Rectal smooth muscle tissue (tissue), 1 donor: Measurements from ENCODE around the gene TMEM108.

Source experiments
- H3K27ac ChIP-seq: one replicate; pipeline ENCODE4 v1.7.0; 2013; ENCODE audit warnings: low read depth, low read length, inconsistent platforms
- H3K27me3 ChIP-seq: one replicate; pipeline ENCODE4 v1.7.0; 2013; ENCODE audit warnings: low read length; ENCODE audit not compliant: control insufficient read depth, insufficient read depth
- H3K36me3 ChIP-seq: one replicate; pipeline ENCODE4 v1.7.0; 2013; ENCODE audit warnings: low read length; ENCODE audit not compliant: control insufficient read depth, insufficient read depth
- H3K4me1 ChIP-seq: one replicate; pipeline ENCODE4 v1.7.0; 2013; ENCODE audit warnings: low read length; ENCODE audit not compliant: control insufficient read depth, insufficient read depth
- H3K4me3 ChIP-seq: one replicate; pipeline ENCODE4 v1.7.0; 2013; ENCODE audit warnings: low read length
- H3K9ac ChIP-seq: one replicate; pipeline ENCODE4 v1.7.0; 2013; ENCODE audit warnings: low read length

Gene TMEM108

DNA sequence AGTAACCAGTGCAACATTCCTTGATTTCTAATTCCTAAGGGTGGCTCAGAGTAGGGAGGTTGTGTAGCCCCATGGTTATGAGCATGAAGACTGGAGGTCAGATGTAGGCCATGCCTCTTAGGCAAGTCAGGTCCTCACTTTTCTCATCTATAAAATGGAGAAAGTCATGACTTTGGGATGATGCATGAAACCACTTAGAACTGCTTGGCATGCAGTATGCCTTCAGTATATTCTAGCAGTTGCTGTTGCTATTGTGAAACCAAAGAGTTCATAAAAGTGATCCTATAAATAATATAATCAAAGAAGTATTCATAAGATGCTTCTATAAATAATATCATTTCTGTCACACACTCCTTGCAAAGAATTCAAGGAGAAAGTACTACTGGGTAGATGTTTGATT lies 65.5 kb downstream of the TMEM108 start:
- Histone ChIP-seq H3K27ac (no peak overlapping the region), H3K4me1 (no peaks in the 10 kb centered on the region), H3K36me3 (no peaks in the 10 kb centered on the region), H3K4me3 (no peak overlapping the region), H3K27me3 (no peaks in the 10 kb centered on the region), H3K9ac (no peak overlapping the region)

DNA sequence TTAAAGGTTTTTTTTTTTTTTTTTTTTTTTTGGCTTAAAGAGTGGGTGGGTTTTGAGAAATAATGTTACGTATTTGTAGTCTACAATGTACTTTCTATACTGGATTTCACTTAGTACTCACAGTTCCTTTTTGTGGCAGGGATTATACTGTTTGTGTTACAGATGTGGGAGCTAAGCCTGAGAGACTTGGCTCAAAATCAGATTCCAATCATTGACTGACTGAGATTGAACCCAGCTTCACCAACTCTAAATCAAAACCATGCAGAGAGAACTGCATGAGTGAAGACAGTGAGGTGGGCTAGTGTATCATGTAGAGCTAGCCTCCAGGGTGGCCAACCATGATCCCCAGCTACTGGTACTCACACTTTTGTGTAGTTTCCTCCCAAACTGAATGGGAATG lies 68.0 kb downstream of the TMEM108 start:
- H3K27me3 ChIP-seq: no peaks in the 10 kb centered on the region
- no peak overlapping the region for H3K9ac ChIP-seq
- no peak overlapping the region for H3K4me3 ChIP-seq
- H3K27ac ChIP-seq: no peak overlapping the region
- no peaks in the 10 kb centered on the region for H3K4me1 ChIP-seq
- no peaks in the 10 kb centered on the region for H3K36me3 ChIP-seq

DNA sequence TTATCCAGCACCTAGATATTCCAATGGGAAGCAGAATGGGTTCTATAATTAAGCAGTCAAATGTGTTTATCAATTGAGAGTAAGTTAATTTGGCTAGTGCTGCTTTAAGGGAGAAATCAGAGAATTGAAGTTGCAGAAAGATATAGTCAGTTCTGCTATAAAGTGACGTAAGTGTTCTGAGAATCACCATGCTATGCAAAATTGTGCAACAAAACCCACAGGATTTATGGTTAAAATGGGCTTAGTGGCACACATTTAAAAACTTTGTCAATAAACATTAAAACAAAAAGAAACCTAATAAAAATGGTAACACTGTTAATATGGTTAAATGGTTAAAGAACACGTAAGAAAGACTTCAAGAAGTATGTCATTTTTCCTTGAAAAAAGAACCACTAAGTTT lies 74.5 kb downstream of the TMEM108 start:
- H3K4me1 ChIP-seq: no peaks in the 10 kb centered on the region
- no peaks in the 10 kb centered on the region for H3K36me3 ChIP-seq
- no peaks in the 10 kb centered on the region for H3K27me3 ChIP-seq
- no peak overlapping the region for H3K27ac ChIP-seq
- no peak overlapping the region for H3K4me3 ChIP-seq
- H3K9ac ChIP-seq: no peak overlapping the region

DNA sequence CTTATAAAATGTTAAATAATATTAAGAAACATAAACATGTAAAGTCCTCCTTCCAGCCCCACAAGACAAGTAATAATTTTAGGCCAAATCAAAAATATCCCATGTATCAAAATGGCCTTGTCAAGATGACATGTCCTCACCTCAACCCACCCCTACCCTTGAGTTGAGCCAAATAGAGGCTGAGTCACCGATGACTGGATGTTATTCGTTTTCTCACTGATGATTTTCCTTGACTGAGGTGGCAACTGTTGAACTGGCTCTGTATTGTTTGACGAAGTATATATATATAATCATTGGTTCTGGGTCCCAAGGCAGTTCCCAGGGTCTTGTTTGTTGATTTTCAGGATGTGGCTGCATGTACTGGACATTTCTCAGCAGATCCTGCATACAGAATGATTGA lies 75.3 kb downstream of the TMEM108 start:
- no peaks in the 10 kb centered on the region for H3K27me3 ChIP-seq
- H3K9ac ChIP-seq: no peak overlapping the region
- no peak overlapping the region for H3K4me3 ChIP-seq
- no peaks in the 10 kb centered on the region for H3K4me1 ChIP-seq
- no peak overlapping the region for H3K27ac ChIP-seq
- no peaks in the 10 kb centered on the region for H3K36me3 ChIP-seq

DNA sequence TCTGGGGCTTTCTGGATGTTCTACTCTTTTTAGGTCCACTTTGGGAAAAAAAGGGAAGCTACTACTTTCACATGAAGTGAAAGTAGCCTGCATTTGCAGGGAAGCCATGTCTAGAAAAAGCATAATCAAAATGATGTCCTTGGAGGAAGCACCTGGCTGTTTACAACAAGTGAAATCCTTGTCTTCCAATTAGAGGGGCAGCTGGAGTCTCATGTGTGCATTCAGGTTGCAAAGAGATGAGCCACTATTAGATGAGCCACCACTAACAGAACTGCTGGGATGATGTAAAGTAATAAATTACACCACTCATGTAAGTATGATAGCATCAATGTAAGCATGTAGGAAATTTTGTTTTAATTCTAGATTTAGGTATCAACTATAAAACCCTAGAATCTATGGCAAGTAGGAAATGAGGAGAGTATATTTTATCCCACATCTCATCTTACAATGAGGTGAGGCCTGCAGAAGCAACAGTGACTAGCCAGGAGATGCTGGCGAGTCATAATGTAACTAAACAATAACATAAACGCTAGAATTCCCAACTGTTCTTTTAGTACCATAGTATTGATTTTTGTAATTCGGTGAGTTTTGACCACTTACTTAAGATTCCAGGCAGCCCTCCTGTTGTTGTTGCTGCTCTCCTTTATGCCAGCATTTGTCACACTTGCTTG lies 75.9 kb downstream of the TMEM108 start:
- no peak overlapping the region for H3K27ac ChIP-seq
- no peaks in the 10 kb centered on the region for H3K27me3 ChIP-seq
- no peak overlapping the region for H3K4me3 ChIP-seq
- no peak overlapping the region for H3K9ac ChIP-seq
- H3K4me1 ChIP-seq: no peaks in the 10 kb centered on the region
- no peaks in the 10 kb centered on the region for H3K36me3 ChIP-seq

DNA sequence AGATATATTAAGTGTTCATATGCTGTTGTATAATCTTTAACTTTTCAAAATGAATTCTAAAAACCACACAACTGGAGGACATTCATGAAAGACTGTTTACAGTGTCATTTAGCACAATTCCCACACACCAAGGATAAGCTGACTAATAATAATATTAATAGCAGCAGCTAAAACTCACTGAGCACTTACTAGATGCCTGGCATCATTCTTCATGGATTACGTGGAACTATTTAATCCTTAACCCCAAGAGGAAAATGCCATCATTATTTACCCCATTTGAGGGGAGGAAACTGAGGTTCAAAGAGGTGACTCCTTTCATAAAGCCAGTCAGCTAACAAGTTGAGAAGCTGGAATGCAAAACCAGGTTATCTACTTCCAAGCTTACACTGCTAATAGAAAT lies 77.0 kb downstream of the TMEM108 start:
- Histone ChIP-seq H3K9ac (no peak overlapping the region), H3K4me1 (no peaks in the 10 kb centered on the region), H3K27ac (no peak overlapping the region), H3K27me3 (no peaks in the 10 kb centered on the region), H3K4me3 (no peak overlapping the region), H3K36me3 (no peaks in the 10 kb centered on the region)

DNA sequence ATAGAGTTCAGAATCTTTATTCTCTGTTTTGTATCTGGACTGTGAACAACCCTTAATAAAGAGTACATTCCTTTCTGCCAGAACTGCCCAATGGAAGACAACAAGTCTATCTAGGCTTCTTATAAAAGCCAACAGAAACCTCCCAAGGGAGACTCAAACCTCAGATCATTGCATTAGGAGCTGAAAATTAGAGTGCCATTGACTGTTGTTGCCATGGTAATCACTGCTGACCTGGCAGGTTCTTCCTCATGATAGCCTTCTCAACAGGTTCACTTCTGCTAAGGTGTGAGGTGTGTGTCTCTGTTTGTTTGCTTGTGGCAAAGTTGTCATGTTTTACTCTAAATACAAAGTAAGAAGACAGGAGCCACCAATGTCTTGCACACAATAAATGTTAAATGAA lies 79.2 kb downstream of the TMEM108 start:
- H3K4me1 ChIP-seq: no peaks in the 10 kb centered on the region
- no peak overlapping the region for H3K9ac ChIP-seq
- no peaks in the 10 kb centered on the region for H3K36me3 ChIP-seq
- no peaks in the 10 kb centered on the region for H3K27me3 ChIP-seq
- H3K4me3 ChIP-seq: no peak overlapping the region
- no peak overlapping the region for H3K27ac ChIP-seq

DNA sequence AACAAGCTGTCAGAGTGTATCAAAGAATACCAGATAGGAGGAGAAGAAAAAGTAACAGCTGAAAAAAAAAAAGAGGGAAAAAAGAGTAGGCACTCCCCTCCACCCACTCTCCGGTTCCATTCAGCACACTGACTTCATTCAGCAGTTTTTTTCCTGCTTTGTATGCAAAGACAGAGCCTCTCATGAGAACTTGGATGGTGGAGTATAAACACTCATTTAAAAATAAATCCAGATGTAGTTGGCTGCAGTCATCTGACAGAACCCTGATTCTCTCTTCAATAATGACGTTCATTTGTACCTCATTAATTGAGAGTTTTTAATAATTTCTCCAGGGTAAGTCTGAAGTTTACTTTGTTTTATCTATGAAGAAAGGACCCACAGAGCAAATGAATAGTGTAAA lies 81.0 kb downstream of the TMEM108 start:
- no peaks in the 10 kb centered on the region for H3K27me3 ChIP-seq
- H3K36me3 ChIP-seq: no peaks in the 10 kb centered on the region
- no peak overlapping the region for H3K9ac ChIP-seq
- H3K27ac ChIP-seq: no peak overlapping the region
- H3K4me1 ChIP-seq: no peaks in the 10 kb centered on the region
- H3K4me3 ChIP-seq: no peak overlapping the region

DNA sequence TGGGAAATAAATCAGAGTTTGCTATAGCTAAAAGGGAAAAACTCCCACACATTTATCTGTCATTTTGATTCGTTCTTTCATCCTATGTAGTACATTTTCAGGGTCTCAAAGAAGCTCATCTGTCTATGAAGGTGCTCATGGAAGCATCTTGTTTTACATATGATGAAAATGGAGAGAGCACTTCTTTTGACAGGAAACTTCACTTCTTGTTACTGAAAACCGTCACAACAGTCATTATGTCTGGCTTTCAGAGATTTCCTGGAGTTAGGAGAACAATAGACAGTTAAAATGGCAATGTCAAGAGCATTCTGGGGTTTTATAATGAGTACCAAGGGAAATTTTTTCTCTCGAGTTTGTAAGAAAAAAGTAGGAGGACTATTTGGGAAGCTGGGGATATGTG lies 83.3 kb downstream of the TMEM108 start:
- Histone ChIP-seq H3K27me3 (no peaks in the 10 kb centered on the region), H3K36me3 (no peaks in the 10 kb centered on the region), H3K4me1 (no peaks in the 10 kb centered on the region), H3K27ac (no peak overlapping the region), H3K4me3 (no peak overlapping the region), H3K9ac (no peak overlapping the region)

DNA sequence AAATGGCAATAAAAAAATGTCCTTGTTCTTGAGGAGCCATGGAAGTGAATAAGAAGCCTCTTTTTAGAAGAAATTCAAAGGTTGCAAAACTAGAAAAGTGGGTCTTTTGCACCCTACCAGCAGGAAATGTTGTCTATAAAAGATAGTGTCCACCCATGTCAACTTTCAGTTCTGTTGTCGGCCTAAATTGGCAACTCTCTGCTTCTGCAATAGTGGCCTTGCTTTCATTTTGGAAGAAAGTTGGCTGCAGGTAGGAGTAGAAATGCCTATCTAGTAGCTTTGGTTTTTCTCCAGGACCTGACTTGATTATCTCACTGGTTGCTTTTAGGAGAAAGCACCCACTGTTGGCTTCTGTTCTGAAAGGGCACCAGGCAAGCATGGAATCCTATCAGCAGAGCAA lies 85.4 kb downstream of the TMEM108 start:
- Histone ChIP-seq H3K36me3 (no peaks in the 10 kb centered on the region), H3K27me3 (no peaks in the 10 kb centered on the region), H3K27ac (no peak overlapping the region), H3K4me3 (no peak overlapping the region), H3K4me1 (no peaks in the 10 kb centered on the region), H3K9ac (no peak overlapping the region)

DNA sequence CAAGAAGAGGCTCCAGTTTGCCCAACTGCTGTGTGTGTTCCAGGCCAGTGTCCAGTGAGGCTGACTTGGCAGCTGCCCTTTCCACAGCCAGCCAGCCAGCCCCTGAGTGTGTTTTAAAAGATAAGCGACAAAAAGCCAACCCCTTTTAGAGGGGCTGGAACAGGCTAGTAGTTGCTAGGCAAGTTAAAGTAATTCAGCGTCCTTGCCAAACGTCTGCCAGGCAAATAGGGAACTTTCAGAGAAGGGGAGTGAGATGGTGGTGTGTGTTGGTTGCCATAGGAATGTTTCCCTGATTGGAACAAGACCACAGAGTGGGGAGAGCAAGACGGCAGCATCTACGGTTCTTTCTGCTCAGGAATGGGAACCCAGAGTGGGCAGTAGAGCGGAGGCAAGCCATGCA lies 86.3 kb downstream of the TMEM108 start:
- no peaks in the 10 kb centered on the region for H3K36me3 ChIP-seq
- H3K4me3 ChIP-seq: no peak overlapping the region

DNA sequence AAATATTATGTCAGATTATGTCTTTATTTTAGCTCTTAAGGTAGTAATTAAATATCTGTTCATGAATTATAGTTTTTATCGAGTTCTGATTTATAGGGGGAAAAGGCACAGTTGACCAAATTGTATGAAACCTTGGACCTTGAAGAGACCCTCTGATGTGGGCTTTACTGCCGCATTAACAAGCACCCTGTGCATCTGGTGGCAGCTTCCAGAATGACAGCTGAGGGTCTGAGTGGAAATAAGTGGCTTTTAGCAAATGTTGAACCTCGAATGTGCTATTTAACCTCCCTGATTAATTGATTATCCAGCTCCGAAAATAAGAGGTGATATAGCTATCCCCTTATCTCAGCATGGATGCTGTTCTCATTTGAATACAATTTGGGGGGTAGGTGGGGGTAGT lies 87.0 kb downstream of the TMEM108 start:
- no peak overlapping the region for H3K9ac ChIP-seq
- H3K27ac ChIP-seq: no peak overlapping the region
- no peak overlapping the region for H3K4me3 ChIP-seq
- no peaks in the 10 kb centered on the region for H3K27me3 ChIP-seq
- no peaks in the 10 kb centered on the region for H3K4me1 ChIP-seq
- H3K36me3 ChIP-seq: no peaks in the 10 kb centered on the region

More for the DNA sequence above, 86.3 kb downstream of the TMEM108 start:
- Histone ChIP-seq H3K27ac (no peak overlapping the region), H3K4me1 (no peaks in the 10 kb centered on the region), H3K9ac (no peak overlapping the region), H3K27me3 (no peaks in the 10 kb centered on the region)

DNA sequence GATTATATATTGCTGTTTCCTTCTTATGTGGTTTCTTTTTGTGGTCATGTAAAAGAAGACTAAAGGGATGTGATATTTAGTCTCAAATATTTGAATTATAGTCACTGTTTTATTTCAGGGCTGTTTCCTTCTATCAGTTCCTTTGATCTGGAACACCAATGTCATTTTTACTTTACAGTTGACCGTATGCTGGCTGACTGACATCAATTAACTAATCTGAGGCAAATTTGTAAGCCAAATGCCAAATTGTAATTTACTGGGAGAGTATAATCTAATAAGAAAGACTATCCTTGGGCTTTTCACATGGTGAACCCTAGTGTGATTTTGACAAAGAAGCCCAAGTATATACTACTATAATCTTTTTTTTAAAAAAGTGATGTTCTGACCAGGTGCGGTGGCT lies 87.6 kb downstream of the TMEM108 start:
- Histone ChIP-seq H3K4me1 (no peaks in the 10 kb centered on the region), H3K36me3 (no peaks in the 10 kb centered on the region), H3K27me3 (no peaks in the 10 kb centered on the region), H3K27ac (no peak overlapping the region), H3K4me3 (no peak overlapping the region), H3K9ac (no peak overlapping the region)
